Osteoblast (primary cell): ENCODE measurements around the gene STK38. TPM values are rescaled to one million over a fixed set of nuclear protein-coding genes. Genes with fewer than 3 reads are reported as not detected.

Experiments used
- DNase-seq: peaks from one replicate; pipeline ENCODE4 v3.0.0; 2011; ENCODE audit warnings: low spot score, mixed read lengths; ENCODE audit not compliant: insufficient read length; ENCODE audit errors: missing footprints
- H2AFZ ChIP-seq: 2 replicates; pipeline ENCODE4 v1.6.0; 2011; ENCODE audit warnings: mild to moderate bottlenecking, low read length
- H3K27ac ChIP-seq: 2 replicates; pipeline ENCODE4 v1.5.1; 2011; ENCODE audit warnings: mild to moderate bottlenecking, low read depth, low read length, moderate library complexity
- H3K27me3 ChIP-seq: 2 replicates; pipeline ENCODE4 v1.6.0; 2012; ENCODE audit warnings: mild to moderate bottlenecking, control low read depth, inconsistent platforms, low read length, moderate library complexity; ENCODE audit not compliant: insufficient read depth
- H3K36me3 ChIP-seq: 2 replicates; pipeline ENCODE4 v1.5.1; 2011; ENCODE audit warnings: mild to moderate bottlenecking, low read length, control low read depth, moderate library complexity; ENCODE audit not compliant: insufficient read depth
- H3K4me1 ChIP-seq: 2 replicates; pipeline ENCODE4 v1.5.1; 2011; ENCODE audit warnings: mild to moderate bottlenecking, low read length, control low read depth, moderate library complexity; ENCODE audit not compliant: insufficient read depth
- H3K4me2 ChIP-seq: 2 replicates; pipeline ENCODE4 v1.6.0; 2011; ENCODE audit warnings: mild to moderate bottlenecking, low read length; ENCODE audit not compliant: insufficient read depth
- H3K4me3 ChIP-seq: fragments of 200-600 bp; sonication (generic); 3 replicates; pipeline ENCODE4 v1.5.1; 2012; ENCODE audit warnings: mild to moderate bottlenecking, low read length, inconsistent platforms; ENCODE audit not compliant: insufficient read depth
- H3K79me2 ChIP-seq: 2 replicates; pipeline ENCODE4 v1.6.0; 2012; ENCODE audit warnings: mild to moderate bottlenecking, low read length, control low read depth, inconsistent platforms; ENCODE audit not compliant: insufficient read depth
- H3K9me3 ChIP-seq: 2 replicates; pipeline ENCODE4 v1.5.1; 2011; ENCODE audit warnings: low read depth, low read length, control low read depth
- H4K20me1 ChIP-seq: 2 replicates; pipeline ENCODE4 v1.6.0; 2012; ENCODE audit warnings: mild to moderate bottlenecking, low read length, control low read depth; ENCODE audit not compliant: insufficient read depth
- CTCF ChIP-seq: IDR thresholded peaks from 2 replicates; pipeline ENCODE4 v1.5.1; 2011; ENCODE audit warnings: mild to moderate bottlenecking, low read depth, low read length, moderate library complexity; ENCODE audit errors: extremely low read depth
- total RNA-seq: library from RNA; depleted of rRNA; stranded (reverse); fragments of >200 nt; gene quantifications from 2 replicates; pipeline ENCODE4 v1.2.3, GENCODE V29; 2012

STK38 gene
- total RNA-seq, 1 donor = 48.1 TPM

DNA sequence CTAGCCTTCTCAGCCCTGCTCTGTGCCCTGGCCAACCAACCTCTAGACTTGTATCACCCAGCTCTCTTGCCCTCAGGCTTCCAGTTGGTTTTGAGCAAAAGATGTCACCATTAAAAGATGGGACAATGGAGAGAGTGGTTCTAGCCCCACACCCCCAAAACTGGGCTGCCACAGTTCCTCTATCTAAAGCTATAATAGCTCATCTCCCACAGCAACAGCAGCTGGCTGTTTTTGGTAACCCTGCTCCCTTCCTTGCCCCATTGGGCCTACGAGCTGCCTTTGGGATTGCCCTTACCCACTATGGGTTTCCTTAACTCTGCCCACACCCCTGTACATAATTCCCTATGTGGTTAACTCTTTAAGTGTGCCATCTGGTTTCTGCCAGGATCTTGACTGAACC, 39.3 kb upstream of the STK38 start:
- no peak for TF ChIP-seq CTCF
- no peak overlapping the region for H3K4me3 ChIP-seq
- DNase-seq = no peak
- no peak overlapping the region for H3K27ac ChIP-seq
- no peak overlapping the region for H3K4me2 ChIP-seq
- H3K36me3 ChIP-seq = no peaks in the 10 kb centered on the region
- H3K9me3 ChIP-seq = no peaks in the 10 kb centered on the region
- peaks cover 11% of the 10 kb centered on the region for H3K4me1 ChIP-seq
- H4K20me1 ChIP-seq = no peaks in the 10 kb centered on the region
- H3K79me2 ChIP-seq = peaks cover 3% of the 10 kb centered on the region
- H2AFZ ChIP-seq = peak overlapping the region; percentile 25
- H3K27me3 ChIP-seq = no peaks in the 10 kb centered on the region

- Histone ChIP-seq H3K4me3 (no peak overlapping the region), H3K4me1 (peaks cover 38% of the 10 kb centered on the region), H3K4me2 (no peak overlapping the region), H3K27ac (no peak overlapping the region), H2AFZ (no peak overlapping the region), H4K20me1 (no peaks in the 10 kb centered on the region), H3K27me3 (no peaks in the 10 kb centered on the region), H3K9me3 (no peaks in the 10 kb centered on the region), H3K36me3 (no peaks in the 10 kb centered on the region), H3K79me2 (no peaks in the 10 kb centered on the region)
- TF ChIP-seq CTCF = no peak
- DNase-seq = no peak
Measured at GRCh38 chr6:36581716-36582115, 34.4 kb upstream of the STK38 start.

DNA sequence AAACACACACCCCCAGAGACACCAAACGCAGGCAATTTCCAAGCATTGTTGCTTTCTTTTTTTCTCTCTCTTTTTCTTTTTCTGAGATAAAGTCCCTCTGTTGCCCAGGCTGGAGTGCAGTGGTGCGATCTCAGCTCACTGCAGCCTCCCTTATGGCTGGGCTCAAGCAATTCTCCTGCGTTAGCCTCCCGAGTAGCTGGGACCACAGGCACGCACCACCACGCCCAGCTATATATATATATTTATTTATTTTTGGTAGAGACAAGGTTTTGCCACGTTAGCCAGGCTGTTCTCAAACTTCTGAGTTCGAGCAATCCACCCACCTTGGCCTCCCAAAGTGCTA, 32.9 kb upstream of the STK38 start:
- peak overlapping the region; percentile 48 for H3K4me2 ChIP-seq
- DNase-seq = no peak
- no peaks in the 10 kb centered on the region for H3K27me3 ChIP-seq
- no peak for TF ChIP-seq CTCF
- H3K36me3 ChIP-seq = no peaks in the 10 kb centered on the region
- H3K4me3 ChIP-seq = no peak overlapping the region
- H4K20me1 ChIP-seq = no peaks in the 10 kb centered on the region
- no peaks in the 10 kb centered on the region for H3K9me3 ChIP-seq
- H3K79me2 ChIP-seq = no peaks in the 10 kb centered on the region
- peak overlapping the region; percentile 77 for H2AFZ ChIP-seq
- H3K27ac ChIP-seq = peak overlapping the region; percentile 65
- H3K4me1 ChIP-seq = peaks cover 38% of the 10 kb centered on the region

GRCh38 chr6:36578431-36578830, 31.2 kb upstream of the STK38 start:
- no peak overlapping the region for H3K4me2 ChIP-seq
- H3K36me3 ChIP-seq = no peaks in the 10 kb centered on the region
- TF ChIP-seq CTCF = no peak
- H3K4me3 ChIP-seq = no peak overlapping the region
- H2AFZ ChIP-seq = no peak overlapping the region
- peaks cover 37% of the 10 kb centered on the region for H3K4me1 ChIP-seq
- no peaks in the 10 kb centered on the region for H3K27me3 ChIP-seq
- H3K79me2 ChIP-seq = no peaks in the 10 kb centered on the region
- H3K9me3 ChIP-seq = no peaks in the 10 kb centered on the region
- H3K27ac ChIP-seq = peak overlapping the region; percentile 38
- H4K20me1 ChIP-seq = no peaks in the 10 kb centered on the region
- DNase-seq = no peak
